PFSK-1 (cell line): ENCODE results near the gene TEKT5.

ENCODE experiments used
- FOXP2 ChIP-seq: optimal IDR thresholded peaks from 2 replicates; pipeline ENCODE3; 2011; ENCODE audit warnings: borderline replicate concordance, control low read depth, inconsistent platforms; ENCODE audit not compliant: insufficient read depth; ENCODE audit errors: extremely low read length, extremely low read depth
- POLR2AphosphoS5 ChIP-seq: IDR thresholded peaks from 2 replicates; pipeline ENCODE4 v1.6.1; 2012; ENCODE audit warnings: low read depth, mild to moderate bottlenecking, control low read depth, low read length, moderate library complexity
- REST ChIP-seq, 2 experiments: IDR thresholded peaks; 2 replicates each; pipeline versions ENCODE4 v1.6.1 to v1.8.0; 2011 to 2012; ENCODE audit warnings: low read depth in 2 of 2, low read length in 2 of 2, control low read depth in 1 of 2, inconsistent platforms in 1 of 2, mild to moderate bottlenecking in 1 of 2, moderate library complexity in 1 of 2; ENCODE audit not compliant: insufficient read depth in 1 of 2
- SIN3A ChIP-seq: IDR thresholded peaks from 2 replicates; pipeline ENCODE4 v1.6.1; 2012; ENCODE audit warnings: mild to moderate bottlenecking, low read length, moderate library complexity, borderline replicate concordance; ENCODE audit not compliant: insufficient read depth
- TAF1 ChIP-seq: IDR thresholded peaks from 2 replicates; pipeline ENCODE4 v1.6.1; 2012; ENCODE audit warnings: low read length, control low read depth, borderline replicate concordance; ENCODE audit not compliant: insufficient read depth

Gene TEKT5

GRCh38 chr16:10616756-10617640 is 77.7 kb downstream of the TEKT5 start:
- TF ChIP-seq REST (IDR thresholded peaks at IDR 0.05; ENCODE audit: insufficient read depth in 1 of 2, low read depth in 2 of 2, low read length in 2 of 2), result no peak
- TF ChIP-seq FOXP2, result no peak
- TF ChIP-seq SIN3A, result no peak

GRCh38 chr16:10616419-10616755 is 78.3 kb downstream of the TEKT5 start:
- TF ChIP-seq POLR2AphosphoS5, result no peak
- TF ChIP-seq REST (IDR thresholded peaks at IDR 0.05; ENCODE audit: insufficient read depth in 1 of 2, low read depth in 2 of 2, low read length in 2 of 2), result no peak
- no peak for TF ChIP-seq TAF1
- no peak for TF ChIP-seq FOXP2
- no peak for TF ChIP-seq SIN3A

- TF ChIP-seq POLR2AphosphoS5, result no peak
- no peak for TF ChIP-seq SIN3A
- no peak for TF ChIP-seq REST (IDR thresholded peaks at IDR 0.05; ENCODE audit: insufficient read depth in 1 of 2, low read depth in 2 of 2, low read length in 2 of 2)
- TF ChIP-seq FOXP2, result no peak
- no peak for TF ChIP-seq TAF1
Observed at GRCh38 chr16:10614685-10615084, 80.0 kb downstream of the TEKT5 start.

GRCh38 chr16:10613785-10614485 is 80.8 kb downstream of the TEKT5 start:
- no peak for TF ChIP-seq FOXP2
- TF ChIP-seq REST (IDR thresholded peaks at IDR 0.05; ENCODE audit: insufficient read depth in 1 of 2, low read depth in 2 of 2, low read length in 2 of 2), result no peak
- TF ChIP-seq SIN3A, result no peak
- TF ChIP-seq POLR2AphosphoS5, result no peak
- no peak for TF ChIP-seq TAF1
